Effector CD4-positive, alpha-beta T cell (primary cell): ENCODE data around the gene DAB2IP.
"Not testable (repeated sequence)": the region's sequence is repeated elsewhere in the genome, so short reads cannot be mapped to it uniquely, and the experiment has no call there.

Experiments
- DNase-seq: peaks from one replicate; pipeline ENCODE4 v3.0.0-alpha.2; 2020

Gene DAB2IP

DNA sequence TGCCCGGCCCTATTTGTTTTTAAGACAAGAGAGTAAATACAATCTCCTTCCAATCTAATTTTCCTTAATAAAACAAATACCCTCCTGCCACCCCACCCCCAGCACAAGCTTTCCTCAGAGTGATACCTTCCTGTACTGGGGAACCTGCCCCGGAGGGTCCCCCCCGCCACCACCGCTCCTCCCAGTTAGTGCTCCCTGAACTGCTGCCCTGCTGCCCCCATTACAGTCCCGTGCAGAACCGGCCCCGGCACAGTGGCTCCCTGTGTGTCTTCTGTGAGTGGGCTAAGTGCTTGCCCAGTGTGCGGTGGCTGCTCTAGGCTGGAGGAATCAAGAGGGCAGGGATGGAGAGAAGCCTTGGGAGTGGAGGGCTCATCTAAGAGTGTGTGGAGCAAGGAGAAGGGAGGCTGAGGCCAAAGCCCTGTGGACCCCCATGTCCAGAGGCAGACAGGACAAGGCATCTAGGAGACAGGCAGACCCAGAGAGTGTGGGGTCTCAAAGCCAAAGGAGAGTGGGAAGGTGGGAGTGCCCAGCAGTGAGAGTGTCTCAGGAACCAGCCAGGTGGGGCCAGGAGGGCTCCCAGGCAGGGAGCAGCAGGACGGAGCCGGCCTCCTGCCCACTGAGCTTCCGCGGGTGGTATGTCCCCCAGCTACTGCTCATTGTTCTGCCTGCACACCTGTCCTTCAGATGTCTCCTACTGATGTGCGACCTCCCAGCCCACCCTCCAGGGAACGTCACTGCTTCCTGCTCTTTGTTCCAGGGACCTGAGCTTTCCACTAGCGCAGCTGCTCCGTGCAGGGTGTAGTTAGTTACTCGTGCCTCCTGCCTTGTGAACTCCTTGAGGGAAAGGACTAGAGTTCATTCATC is 129.0 kb downstream of the DAB2IP start:
- no peak for DNase-seq

DNA sequence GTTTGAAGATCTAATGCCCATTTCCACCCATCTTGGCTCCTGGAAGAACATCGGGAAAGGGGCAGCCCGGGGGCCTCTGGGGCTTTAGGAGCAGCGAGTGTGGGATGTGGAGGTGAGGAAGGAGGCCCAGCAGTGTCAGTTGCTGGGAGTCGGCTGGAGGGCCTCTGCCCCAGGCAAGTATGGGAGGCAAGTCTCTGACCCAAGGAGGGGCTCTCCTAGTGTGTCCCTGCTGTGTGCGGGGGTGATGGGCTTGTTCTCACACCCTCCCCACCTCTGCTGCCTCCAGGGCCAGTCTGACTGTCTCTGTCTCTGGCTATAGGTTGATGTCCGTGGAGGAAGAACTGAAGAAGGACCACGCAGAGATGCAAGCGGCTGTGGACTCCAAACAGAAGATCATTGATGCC is 129.7 kb downstream of the DAB2IP start:
- DNase-seq: no peak

- no peak for DNase-seq
Observed at GRCh38 chr9:121781701-121782464, 130.4 kb downstream of the DAB2IP start.

DNA sequence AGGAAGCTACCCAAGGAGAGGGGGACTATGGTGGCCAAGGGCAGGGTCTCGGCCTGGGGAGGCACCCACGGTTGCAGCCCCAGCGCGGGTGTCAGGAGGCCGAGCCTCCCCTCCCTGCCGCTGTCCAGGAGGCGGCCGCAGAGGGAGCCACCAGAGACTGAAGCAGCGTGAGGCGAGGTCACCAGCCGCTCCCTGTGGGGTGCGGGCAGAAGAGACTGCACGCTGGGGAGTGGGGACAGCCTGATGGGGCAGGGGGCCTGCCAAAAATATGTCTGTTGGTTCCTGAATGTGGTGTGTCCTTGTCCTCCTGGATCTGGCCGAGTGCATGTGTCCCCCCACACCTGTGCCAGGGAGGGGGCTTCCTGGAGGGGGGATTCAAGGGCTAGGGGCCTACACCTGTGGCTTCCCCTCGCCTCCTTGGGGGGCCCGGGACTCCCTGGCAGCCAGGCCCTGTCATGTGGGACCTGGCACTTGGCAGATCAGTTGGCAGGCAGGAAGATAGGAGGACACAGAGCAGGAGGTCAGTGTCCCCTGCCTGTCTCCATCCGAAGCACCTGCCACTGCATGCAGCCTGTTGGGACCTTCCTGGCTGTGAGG is 131.2 kb downstream of the DAB2IP start:
- DNase-seq: no peak

- no peak for DNase-seq
Observed at GRCh38 chr9:121783111-121783510, 131.7 kb downstream of the DAB2IP start.

DNA sequence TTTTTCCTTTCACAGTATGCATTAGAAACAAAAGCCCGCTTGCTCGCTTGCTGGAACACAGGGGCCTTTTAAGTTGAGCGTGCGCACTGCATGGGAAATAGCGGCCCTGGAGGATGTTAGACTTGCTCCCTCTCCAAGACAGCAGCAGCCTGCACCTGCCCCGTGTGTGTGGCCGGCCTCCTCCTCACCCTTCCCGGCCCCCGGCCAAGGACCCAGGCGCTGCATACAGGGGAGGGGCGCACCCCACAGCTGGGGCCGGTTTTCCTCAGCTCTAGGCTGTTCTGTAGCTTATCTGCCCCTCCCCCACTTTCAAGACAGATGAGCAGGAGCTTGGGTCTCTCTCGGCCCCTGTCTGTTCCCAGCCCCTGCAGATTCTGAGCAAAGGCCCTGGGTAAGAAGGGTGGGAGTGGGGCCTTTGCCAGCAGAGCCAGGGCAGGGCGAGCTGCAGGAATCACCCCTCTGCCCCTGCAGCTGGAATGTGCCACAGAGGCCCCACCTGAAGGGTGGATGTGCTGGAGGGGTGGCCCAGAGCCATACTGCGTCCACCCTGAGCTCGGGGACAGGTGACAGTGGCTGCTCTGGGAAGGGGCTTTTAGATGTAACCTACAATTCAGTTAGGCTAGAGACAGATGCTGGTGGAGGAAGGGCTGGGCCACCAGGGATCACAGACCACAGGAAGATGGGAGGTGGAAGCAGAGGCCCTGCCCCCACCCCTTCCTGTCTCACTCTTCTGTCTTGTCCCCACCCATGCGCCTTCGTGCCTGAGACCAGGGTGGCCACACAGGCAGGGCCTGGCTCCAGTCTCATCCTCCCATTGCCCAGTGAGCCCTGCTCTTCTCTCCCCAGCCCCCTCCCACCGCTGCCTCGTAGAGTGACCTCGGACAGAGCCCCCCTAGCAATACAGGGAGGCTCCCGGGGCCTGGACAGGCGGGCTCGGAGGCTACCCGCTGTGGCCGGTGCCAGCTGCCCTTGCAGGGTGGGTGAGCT is 132.4 kb downstream of the DAB2IP start:
- DNase-seq: no peak

DNA sequence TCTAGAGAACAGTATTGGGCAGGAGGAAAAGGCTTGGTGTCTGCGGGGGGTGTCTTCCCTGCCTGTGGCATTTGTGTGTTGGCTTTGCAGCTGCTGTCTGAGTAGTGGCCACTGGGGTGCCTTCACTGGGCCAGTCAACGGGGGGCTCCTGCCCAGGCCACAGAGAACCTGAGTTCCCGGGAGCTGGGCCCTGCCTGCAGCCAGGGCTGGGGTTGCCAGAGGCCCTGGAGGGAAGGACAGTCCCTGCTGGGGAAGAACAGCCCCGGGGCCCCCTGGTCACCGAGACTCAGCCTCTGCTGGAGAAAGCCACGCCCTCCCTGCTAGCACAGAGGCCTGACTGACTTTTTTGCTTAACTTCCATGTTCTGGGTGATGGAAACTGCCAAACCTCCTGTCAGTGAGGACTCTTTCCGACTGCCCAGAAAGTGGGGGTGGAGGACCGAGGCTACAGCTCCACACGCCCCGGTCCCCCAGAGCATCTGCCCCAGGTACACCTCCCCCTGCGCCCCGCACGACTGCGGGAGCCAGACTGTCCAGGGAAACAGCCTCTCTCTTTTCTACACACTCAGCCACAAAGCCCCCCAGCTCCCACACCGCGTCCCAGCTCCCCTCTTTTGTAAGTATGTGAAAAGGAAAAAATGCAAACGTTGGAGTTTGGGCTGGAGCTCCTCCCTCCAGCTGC is 133.4 kb downstream of the DAB2IP start:
- DNase-seq: no peak

DNA sequence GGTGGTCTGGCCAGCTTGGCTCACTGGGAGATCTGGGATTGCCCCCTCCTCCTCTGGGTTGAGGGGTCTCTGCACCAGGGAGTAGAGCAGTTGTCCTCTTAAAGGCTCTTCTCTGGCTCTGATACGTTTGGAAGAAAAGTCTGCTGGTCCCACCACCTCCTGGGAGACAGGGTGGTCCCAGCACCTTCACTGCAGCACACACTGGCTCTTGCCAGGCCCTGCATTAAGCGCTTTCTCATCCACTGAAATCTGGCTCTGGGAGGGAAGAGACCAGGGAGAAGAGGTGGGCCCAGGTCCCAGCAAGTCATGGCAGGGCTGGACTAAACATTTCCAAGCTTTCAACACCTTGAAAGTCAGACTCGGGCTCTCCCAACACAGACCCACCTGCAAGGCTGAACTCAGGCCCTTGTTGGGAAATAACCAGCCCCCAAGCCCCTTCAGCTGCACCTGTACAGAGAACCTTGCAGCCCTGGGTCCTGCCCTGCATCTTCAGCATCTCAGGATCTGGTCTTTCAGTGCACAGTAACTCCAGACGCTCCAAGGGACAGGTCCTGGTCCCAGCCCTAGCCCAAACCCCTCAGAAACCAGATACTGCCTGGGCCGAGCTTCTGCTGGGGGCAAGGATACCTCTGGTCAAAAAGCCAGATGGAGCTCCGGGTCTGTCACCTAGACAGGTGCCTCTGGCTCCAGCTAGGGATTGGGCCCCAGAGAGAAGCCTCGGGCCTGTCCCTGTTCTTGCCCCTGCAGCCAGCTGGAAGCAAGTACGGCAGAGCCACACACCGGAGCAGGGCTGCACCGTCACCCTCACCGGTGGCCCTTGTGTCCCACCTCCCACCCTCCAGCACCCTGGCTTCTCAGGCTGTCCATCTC is 134.5 kb downstream of the DAB2IP start:
- DNase-seq: no peak

GRCh38 chr9:121786543-121786948 is 135.1 kb downstream of the DAB2IP start:
- DNase-seq: no peak

DNA sequence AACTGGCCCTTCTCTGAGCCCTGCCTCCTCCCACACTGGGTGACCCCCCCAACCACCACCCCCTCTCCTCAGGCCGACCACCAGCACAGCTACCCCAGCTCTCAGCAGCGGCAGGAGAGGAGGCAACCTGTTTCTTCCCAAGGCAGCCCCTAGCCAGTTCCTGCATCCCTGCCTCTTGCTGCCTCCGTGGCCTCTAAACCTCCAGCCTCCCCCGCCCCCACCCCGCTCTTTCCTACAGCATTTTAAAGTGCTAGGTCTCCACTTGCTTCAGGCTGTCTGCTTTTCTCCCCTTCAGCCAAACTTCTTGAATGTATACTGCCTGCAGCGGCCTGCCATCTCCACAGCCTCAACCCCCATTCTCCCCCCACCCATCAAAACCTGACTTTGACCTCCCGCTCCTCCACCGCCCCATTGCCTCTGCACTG is 135.6 kb downstream of the DAB2IP start:
- DNase-seq: no peak

- no peak for DNase-seq
Observed at GRCh38 chr9:121788686-121789366, 137.4 kb downstream of the DAB2IP start.

DNA sequence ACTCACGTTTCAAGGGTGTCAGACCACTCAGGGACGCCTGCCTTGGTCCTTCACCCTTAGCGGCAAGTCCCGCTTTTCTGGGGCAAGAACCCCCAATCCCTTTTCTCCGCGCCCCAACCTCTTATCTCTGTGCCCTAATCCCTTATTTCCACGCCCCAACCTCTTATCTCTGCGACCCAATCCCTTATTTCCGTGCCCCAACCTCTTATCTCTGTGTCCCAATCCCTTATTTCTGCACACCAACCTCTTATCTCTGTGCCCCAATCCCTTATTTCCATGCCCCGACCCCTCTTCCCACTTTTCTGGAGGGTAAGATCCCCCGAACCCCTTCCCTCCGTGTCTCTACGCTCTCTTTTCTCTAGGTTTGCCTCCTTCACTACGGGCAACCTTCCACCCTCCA is 139.4 kb downstream of the DAB2IP start:
- no peak for DNase-seq

GRCh38 chr9:121792476-121792875 is 141.0 kb downstream of the DAB2IP start:
- DNase-seq: not testable (repeated sequence)

- DNase-seq: not testable (repeated sequence)
Observed at GRCh38 chr9:121794334-121794733, 142.9 kb downstream of the DAB2IP start.

DNA sequence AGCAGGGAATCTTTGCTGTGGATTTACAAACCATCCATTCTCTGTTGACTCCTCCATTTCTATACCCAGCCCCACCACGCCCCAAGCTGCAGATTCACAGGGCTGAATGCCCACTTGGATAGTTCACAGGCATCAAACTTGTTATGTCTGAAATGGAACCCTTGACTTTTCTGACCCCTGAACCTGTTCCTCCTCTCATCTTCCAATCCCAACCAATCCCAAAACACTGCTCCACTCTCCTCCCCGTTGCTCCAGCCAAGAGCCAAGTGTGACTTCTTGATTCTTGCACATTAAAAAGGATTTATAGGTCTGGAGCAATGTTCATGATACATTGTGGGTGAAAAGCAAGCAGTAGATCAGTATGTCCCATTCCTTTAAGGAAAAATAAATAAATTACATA is 145.6 kb downstream of the DAB2IP start:
- DNase-seq: no peak

DNA sequence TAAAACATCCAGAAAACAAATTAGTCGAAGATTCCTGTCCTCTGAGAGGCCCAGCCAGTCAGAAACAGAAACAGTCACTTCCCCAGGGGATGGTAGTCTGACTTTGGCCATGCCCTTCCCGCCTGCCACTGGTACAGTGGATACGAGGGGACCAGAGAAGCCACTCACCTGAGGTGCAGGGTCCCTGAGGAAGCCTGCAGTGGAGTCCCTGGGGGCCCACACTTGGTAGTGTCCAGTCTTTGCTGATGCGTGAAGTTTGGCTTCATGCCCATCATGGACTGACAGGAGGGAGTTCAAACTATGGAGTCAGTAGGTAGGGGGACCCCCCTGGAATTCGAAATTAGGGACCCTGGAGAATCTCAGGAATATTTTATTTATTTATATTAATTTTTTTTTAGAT is 147.5 kb downstream of the DAB2IP start:
- no peak for DNase-seq

- DNase-seq: no peak
Observed at GRCh38 chr9:121800376-121800775, 148.9 kb downstream of the DAB2IP start.

DNA sequence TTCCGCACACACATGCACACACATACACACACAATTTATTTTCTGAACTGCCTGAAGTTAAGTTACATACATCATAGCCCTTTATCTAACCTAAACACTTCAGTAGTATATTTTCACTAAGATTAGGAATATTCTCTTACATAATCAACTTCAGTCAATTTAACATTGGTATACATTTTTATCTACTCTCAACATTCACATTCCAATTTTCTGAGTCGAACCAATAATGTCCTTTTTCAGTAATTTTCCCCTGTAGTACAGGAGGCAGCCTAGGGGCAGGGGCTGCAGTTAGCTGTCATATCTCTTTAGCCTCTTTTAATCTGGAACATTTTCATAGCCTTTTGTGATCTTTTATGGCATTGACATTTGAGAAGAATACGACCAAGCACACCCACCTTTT is 150.1 kb downstream of the DAB2IP start:
- DNase-seq: no peak

- DNase-seq: no peak
Observed at GRCh38 chr9:121802753-121803152, 151.3 kb downstream of the DAB2IP start.
